Lung microvascular endothelial cell (primary cell): ENCODE measurements around the gene PDZRN3. TPM values are rescaled to one million over a fixed set of nuclear protein-coding genes. Genes with fewer than 3 reads are reported as not detected.

ENCODE experiments used
- DNase-seq, 2 donors: peaks; one replicate each; pipeline versions ENCODE4 v3.0.0 to v3.0.0-alpha.2; 2010; ENCODE audit warnings: low read depth in 2 of 2
- total RNA-seq: library from RNA; depleted of rRNA; stranded (reverse); fragments of >200 nt; gene quantifications from 2 replicates; pipeline ENCODE4 v1.2.1, GENCODE V29; 2014

Gene PDZRN3
- total RNA-seq, 1 donor from 2014 or later: under 0.01 TPM

DNA sequence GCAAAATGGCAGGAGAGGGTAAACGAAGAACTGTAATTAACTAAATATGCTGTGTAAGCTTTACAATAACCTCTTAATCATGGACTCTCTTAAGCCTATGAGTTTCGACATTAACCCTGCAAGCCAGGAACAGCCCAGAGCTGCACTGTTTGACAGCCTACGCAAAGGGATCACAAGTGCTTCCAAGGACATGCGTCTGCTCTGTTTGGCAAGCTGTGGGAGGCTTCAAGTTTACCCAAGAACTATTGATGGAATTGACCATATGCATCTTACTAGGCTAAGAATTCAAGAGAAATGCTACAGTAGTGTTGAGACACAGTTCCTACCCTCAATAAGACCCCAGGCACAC lies 66.0 kb downstream of the PDZRN3 start:
- no peak for DNase-seq

DNA sequence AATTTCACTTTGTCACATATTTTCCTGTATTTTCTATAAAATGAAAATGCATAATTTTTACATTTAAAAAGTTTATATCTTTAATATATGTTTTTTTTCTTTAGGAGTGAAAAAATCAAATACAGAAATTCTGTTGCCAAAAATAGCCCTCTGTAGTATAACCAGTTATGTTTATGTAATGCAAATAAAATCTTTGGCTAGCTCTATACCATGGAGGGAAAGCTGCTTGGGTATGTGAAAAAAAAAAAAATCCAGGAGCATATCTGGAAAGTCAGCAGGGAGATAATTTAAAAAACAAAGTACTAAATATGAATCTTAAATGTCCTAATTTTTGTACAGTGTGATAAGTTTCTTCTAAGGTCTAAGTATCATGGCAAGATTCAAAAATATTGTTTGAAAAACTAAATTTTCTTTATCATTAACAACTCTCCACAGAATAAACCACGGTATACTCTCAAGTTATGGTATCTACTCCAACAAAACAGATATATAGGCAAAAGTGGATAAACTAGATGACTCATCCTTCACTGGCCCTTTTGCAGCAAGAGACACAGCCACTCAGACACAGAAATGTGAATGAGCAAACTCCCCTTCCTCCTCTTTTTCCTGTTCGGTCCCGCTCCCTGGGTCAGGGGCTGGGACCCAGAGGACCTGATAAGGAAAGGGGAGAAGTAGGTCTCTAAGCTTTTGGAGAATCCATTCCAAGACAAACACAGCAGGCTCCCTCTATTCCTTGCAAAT lies 66.6 kb downstream of the PDZRN3 start:
- no peak for DNase-seq

DNA sequence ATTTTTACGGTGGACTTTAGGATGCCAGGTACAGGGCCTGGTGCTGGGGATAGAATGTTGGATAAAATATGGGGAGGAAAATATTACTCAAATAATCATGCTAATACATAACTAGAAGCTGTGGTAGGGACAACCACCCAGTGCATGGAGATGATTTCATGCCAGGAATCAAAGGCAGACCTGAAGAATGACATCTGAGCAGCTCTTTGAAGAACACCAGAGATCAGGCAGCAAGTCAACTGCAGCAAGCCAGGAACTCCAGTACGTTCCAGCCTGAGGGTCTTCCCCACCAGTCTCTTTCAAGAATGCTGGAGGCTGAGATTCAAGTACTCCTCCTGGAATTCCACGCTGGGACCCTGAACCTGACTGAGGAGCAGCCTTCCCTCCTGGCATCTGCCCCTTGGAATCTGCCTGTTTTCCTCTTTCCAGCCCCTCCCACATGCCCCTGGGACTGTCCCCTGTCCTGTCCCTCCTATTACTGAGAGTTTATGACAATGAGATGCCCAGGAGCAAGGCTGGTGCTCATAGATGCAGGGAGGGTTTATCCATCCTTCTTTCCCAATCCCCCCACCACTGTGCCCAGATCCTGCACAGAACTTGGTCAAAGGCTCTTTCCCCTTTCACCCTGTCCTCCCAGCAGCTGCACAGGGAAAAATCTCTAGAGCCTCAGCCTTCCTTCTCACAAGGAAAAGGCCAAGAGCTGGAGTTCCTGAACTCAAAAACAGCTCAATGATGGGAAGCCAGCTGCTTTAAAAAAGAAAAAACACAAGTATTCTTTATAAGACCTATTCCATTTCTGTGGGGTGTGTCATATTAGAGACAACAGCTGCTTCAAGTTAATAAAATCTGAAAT lies 68.0 kb downstream of the PDZRN3 start:
- DNase-seq: no peak

DNA sequence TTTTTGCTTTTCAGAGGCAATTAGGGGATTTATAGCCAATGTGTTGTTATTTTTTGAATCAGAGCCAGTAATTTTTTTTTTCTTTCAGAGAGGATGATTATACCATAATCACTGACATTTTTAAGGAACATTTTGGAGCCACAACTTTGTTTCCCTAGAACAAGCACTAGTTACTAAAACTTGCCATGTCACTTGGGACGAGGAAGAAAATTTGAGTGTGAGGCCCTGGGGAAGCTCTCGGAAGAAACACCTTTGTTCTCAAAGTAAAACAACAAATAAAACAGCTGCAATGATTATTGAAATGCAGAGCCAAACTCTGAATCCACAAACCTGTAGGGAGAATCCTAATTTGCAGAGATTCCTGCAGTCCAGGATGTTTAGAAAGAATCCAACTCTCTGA lies 69.7 kb downstream of the PDZRN3 start:
- no peak for DNase-seq

DNA sequence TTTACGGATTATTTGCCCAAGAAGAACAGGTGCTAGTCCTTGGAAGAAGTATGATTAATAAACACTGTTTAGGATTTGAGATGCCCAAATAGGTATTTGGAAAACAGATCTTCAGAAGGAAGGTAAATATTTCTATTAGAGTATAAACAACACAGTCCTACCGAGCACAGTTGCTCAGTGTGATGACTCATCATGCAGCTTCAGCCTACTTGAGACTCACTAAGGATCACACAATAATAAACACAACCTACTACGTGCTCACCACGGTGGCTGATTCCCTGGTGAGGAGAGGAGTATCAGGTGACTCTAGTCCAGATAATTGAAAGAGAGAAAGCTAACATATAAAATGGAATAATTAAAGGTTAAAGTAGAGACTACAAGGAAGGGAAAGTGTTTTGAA lies 72.0 kb downstream of the PDZRN3 start:
- no peak for DNase-seq

DNA sequence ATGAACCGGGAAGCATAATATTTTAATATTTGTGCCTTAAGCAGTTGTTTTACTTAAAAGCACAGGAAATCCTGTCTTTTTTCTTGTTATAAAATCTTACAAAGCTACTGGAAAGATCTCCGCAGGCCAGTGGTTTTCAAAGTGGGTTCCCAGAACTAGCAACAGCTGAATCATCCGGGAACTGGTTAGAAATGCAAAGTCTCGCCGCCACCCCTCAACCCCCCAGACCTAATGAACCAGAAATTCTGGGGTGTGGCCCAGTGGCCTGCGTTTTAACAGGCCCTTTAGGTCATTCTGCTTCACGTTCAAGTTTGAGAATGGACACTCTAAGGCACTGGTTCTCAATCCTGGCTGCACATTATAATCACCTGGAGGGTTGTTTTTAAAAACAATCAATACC lies 74.7 kb downstream of the PDZRN3 start:
- DNase-seq: no peak

DNA sequence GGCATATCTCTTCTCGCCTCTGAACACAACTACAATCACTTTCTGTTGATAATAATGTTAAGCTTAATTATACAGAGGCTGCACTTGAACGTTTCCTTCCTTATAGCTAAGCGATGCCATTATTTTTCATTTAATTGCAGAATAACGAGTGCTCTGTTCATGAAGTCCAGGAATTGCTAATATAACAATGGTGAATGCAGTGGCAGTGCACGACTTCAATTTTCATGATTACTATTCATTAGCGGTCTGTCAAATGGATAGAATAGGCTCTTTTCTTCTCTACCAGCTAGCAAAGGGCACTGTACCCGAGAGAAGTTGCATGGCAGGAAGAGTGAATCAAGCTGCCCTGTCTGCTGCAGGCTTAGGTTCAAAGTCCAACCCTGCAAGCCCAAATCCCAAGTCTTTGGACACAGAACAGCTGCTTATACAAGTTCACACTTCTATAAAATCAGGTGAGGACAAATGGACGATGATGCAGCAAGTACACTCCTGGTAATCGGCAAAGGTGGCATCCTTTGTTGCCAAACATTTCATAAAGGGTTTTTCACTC lies 75.6 kb downstream of the PDZRN3 start:
- DNase-seq: no peak

DNA sequence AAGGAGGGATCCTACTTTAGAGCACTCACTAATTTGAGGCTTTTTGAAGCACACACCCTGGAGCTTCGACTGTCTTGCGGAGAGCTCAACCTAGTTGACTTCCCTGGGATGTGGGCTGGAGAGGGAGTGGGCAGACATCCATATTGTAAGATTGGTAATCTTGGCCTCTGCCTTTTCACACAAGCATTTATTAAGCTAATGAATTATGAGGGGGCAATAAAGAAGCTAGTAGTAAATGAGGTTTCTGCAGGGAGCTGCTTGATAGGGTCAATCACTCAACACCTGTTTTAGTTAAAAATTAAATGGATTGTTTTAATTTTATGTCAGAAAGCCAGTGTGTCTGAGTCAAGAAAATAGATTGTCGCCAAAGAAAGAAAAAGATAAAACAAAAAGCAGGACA lies 76.3 kb downstream of the PDZRN3 start:
- DNase-seq: no peak

DNA sequence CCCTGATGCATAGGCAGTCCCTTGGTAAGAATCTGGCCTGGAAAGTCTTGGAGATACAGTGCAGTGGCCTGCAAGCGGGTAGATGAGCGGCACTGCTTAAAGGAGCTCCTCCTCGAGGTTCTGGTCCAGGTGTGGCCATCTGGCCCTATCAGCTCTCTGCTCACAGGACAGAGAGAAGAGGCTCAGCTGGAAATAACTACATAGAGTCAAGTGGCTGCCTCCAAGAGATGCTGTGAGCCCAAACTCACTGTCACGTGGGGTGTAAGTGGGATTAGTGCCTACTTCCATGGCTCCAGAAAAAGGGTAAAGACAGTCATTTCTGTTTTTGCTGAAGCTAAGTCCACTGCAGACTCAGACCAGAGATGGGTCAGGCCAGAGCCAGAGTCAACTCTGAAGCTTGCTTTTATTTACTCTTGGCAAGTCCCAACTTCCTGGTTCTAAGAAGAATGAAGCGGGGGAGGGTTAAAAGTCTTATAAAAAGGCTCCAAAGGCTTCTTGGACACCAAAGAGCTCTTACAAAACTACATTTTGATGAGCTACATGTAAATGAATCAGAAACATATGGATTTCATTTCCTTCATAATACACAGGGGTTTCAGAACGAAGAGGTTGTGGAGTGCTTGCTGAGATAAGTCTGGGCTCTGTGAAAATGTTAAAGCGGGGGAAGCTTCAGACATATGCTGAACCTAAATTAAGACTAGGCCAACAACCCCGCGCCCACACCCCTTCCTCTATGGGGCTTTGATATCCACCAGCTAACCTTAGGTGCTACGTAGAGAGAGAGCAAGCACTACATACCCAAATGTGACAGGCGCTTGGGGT lies 77.1 kb downstream of the PDZRN3 start:
- DNase-seq: no peak

DNA sequence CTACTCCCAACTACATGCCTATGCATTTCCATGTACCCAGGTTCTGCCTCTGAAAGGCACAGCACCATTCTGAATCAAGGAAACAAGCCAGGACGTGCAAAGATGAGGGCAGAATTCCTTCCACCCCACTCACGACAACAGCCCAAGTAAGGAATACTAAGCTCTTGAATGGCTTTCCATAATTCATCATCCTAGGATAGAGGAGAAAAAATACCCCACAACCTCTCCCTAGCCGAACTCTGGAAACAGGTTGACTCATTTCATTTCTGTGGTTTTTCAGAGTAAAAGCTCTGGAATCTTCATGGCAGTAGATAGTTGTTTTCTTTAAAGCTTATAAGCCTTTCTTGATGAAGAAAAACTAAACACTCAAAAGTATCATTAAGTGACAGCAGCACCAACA lies 77.8 kb downstream of the PDZRN3 start:
- no peak for DNase-seq

DNA sequence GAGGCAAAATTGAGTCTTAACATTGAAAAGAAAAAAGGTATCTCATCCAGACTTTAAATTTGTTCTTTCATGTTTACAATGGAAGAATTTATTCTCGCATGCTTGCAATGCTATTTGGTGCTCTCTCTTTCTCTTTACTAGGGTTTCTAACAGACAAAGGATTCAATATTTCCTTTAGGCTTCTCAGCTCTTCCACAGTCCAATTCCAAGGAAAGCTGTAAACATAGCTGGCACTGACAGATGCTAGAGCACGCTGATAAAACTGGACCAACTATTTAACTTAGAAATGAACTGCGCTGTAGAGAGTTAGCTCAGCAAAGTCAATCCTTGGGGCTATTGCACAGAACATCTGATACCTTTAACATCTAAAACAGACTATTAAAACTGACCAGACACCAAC lies 81.3 kb downstream of the PDZRN3 start:
- DNase-seq: no peak

DNA sequence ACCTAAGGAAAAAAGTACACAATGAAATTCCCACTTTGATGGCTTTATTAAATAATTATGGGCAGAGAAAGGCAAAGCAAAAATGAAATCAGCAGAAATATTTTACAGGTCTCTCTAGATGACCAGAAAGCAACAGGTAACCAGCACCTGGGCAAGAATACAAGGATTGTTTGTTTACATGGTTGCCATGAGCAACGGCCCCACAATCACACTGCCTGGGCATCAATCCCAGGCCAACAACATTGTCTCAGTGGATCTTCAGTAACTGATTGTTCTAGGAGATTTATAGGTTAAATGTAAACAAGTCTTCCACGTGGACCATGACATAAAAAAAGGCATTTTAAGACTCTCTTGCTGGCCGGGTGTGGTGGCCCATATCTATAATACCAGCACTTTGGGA lies 82.6 kb downstream of the PDZRN3 start:
- DNase-seq: no peak

DNA sequence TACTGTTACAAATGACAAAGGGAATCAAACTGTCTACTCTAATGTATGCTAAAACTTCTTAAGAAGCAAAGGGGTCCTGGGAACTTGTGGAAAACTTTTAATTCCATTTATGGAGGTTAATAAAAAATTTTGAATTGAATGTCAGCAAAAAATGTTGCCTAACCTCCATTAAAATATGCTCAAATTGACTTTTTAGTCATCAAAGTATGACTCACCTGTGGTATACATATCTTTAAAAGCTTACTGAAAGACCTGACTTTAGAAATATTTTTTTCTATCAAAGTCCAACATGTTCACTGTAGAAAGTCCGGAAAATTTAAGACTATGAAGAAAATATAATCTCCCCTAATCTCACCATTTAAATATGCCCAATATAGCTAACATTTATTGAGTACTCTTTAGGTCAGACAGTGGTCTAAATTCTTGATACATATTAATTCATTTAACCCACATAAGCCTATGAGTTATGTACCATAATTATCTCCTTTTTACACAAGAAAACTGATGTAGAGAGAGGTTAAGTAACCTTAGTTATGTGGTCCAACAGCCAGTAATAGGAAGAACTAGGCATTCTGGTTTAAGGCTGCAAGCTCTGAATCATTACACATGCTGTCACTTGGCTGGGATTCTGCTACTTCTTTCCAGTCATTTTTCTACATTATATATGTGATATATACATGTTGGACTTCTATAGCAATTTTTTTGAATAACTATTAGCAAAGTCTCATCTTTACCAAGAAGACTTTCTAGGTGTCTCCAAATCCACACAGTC lies 83.6 kb downstream of the PDZRN3 start:
- DNase-seq: no peak

DNA sequence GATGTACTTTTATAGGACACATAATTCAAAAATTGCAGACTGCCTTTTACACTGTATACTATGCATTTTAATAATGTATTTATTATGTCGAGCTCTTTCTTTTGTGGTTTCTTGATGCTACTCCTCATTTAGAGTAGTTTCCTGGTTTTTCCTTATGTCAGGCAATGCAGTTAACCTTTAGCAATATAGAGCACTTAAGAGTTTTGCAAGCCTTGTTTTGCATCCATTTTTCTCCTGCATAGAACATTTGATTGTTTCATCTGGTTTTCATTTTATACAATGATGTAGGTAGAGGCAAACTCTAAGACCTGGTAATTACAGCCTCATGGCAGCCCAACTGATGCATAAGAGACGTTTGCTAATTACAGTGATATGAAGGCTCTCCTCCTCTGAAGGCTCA lies 86.3 kb downstream of the PDZRN3 start:
- no peak for DNase-seq

DNA sequence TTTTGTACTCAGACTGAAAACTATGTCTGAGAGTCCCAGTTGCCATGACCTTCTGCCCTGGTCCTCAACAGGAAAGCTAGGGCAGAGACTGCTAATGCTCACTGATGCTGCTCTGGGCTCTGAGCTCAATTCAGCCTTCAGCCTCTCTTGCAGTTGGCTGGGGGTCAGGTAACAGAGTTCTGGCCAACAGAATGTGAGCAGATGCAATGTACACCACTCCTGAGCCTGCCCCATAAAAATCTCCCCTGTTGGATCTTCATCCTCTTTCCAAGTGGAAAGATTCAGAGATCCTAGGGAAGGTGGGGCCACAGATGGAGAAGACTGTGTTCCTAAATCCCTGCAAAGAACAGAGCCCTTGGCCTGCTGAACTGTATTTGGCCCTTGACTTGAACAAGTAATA lies 87.8 kb downstream of the PDZRN3 start:
- DNase-seq: no peak

DNA sequence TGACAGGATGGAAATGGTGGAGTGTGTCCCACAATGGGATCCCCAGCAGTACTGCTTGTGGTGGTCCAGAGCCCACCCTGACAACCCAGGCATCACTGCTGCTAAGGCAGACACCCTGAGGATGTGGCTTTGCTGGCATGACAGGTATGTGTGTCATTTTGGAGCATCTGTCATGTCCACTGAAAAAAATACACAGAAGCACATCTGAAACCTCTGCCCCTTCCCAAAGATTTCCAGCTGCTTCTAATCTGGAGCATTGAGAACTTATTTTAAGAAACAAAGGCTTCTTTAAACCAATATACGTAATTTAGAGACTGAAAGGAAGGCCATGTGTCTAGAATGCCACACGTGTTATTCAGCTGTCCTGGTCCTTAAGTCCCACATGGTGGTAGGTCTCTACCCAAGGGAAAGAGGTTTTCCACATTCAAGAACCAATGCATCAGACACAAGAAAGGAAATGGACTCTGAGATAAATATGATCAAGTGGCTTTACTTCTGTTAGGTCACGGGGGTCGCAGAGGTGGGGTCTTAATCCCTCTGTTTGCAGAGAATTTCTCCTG lies 88.3 kb downstream of the PDZRN3 start:
- no peak for DNase-seq

DNA sequence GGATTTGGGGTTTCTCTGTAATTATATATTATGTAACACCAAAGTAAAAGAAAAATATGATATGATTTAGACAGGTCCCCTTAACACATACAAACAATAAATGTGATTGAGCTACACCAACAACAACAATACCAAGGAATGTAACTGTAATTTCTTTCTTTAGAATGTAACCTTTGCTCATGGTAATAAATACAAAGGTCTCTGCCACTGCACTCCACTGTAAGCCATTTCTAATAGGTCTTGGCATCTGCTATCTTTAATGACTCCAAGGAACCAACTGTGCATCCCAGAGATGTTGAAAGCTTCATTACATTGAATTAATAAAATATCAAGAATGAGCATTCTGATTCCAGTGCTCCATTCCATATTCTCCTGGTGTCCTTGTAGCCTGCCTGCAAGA lies 88.8 kb downstream of the PDZRN3 start:
- DNase-seq: no peak

DNA sequence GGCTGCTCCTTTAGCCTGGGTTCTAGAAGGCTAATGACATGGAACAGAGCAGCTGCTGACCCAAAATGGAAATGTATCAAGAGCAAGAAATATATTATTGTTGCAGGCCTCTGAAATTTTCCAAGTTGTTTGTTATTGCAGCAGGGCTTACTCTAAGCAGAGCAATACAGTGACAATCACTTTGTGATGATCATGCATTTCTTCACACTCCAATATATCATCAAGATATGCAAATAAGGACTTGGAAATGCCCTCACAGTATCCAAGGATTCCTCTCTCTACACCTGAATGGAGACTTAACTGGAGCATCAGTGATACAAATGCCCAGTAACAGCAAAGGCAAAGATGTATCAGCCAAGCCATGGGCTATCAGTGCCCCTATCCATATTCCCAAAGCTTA lies 89.6 kb downstream of the PDZRN3 start:
- no peak for DNase-seq

DNA sequence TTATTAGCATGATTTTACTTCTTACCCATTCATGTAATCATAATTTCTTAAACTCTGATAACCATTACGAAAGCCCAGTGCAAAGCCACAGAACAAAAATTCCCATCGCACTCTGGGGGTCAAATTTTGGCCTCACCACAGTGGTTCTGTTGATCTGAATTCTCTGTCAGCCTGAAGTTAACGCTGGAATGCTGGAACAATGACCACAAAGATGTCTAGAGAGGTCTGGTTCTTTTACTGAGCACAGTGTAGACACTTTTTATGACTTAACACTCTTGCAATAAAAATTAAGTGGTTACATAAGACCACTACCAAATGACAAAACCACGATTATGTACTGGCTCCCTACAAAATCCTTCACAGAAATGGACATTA lies 94.7 kb downstream of the PDZRN3 start:
- no peak for DNase-seq

DNA sequence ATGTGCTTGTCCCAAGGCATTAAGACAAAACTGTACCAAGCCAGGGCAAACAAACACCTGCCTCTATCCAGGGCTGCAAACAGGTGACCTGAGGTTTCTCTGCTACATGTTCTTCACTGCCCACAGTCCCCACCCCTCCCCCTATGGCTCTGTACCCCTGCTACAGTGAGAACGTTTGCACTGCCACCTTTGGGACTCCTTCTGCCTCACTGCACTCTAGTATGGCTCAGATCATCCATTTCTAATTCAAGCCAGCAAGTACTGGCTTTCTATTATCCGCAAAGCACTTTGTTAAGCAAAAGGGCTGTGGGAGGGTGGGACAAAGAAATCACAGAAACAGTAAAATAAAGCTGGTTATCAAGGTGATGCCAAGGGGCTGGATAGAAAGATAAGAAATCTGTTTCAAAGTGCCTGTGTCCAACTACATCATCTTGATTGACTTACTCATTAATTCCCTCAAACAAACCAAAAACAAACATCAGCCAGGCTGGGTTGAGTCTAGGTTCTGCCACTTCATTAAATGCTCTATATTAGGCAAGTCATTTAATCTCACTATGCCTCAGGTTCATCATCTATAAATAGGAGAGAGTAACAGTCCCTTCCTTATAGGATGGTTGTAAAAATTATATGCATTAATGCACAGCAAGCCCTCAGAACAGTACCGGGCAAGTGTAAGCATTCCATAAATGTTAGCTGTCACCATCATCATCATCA lies 95.3 kb downstream of the PDZRN3 start:
- no peak for DNase-seq
